OCI-LY1 (cell line): ENCODE data around the gene SGCD.

Source experiments
- CTCF ChIP-seq: fragments of 200-600 bp; sonication (generic), shearing (Covaris generic); IDR thresholded peaks from 2 replicates; pipeline ENCODE4 v1.5.1; 2017; ENCODE audit warnings: mild to moderate bottlenecking, antibody characterized with exemption, low read length, moderate library complexity, mixed read lengths
- EZH2 ChIP-seq: fragments of 200-600 bp; sonication (generic), shearing (Covaris generic); IDR thresholded peaks from 2 replicates; pipeline ENCODE4 v1.8.0; 2017; ENCODE audit warnings: borderline replicate concordance, mixed run types, mild to moderate bottlenecking, antibody characterized with exemption, low read length, moderate library complexity, mixed read lengths

- no peak for TF ChIP-seq CTCF
- no peak for TF ChIP-seq EZH2
Observed at GRCh38 chr5:156419661-156420060, 92.7 kb downstream of the SGCD start.
